Measurements from ENCODE around the gene IMP4. TPM values are rescaled to one million over a fixed set of nuclear protein-coding genes. Genes with fewer than 3 reads are reported as not detected.

IMP4 gene
- total RNA-seq, 1 experiment from 2014 or later, result 101 TPM

DNA sequence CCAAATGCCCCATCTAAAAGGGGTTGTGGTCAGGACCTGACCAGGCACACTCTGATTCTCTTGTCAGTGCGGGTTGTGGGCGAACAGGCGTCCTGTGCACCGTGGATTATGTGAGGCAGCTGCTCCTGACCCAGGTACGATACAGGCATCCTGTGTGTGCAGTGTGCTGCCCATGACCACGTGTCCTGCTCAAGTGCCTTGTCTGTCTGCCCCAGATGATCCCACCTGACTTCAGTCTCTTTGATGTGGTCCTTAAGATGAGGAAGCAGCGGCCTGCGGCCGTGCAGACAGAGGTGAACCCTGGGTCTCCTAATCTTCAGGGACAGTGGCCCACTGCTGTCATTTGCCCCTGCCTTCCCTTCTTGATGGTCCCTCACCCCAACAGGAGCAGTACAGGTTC, 27.8 kb downstream of the IMP4 start:
- H3K4me1 ChIP-seq (ENCODE audit: insufficient read depth, low read length), result no peaks in the 10 kb centered on the region; the same call in 1 of the 2 replicates
- no peaks in the 10 kb centered on the region for H3K79me1 ChIP-seq (ENCODE audit: insufficient read depth, low read depth, low read length, poor library complexity, severe bottlenecking)
- peak overlapping the region in 1 of 3 experiments; percentile 62; a peak in 1 of 7 replicates for H3K27ac Mint-ChIP-seq
- DNase-seq, result no peak
- no peak overlapping the region for H3K56ac ChIP-seq (ENCODE audit: insufficient read length, low read depth, low read length)
- H2AFZ ChIP-seq (ENCODE audit: low read length), result no peak overlapping the region
- no peak overlapping the region for H2BK12ac ChIP-seq (ENCODE audit: insufficient read length, low read depth, low read length)
- H3K27ac ChIP-seq (ENCODE audit: insufficient read length, low read depth, low read length), result no peak overlapping the region
- H4K91ac ChIP-seq (ENCODE audit: insufficient read length, low read depth, low read length), result no peak overlapping the region
- H2BK120ac ChIP-seq (ENCODE audit: low read depth, low read length, poor library complexity, severe bottlenecking), result no peak overlapping the region
- no peak overlapping the region for H3T11ph ChIP-seq (ENCODE audit: low read length)
- WGBS (ENCODE audit: extremely low coverage, insufficient read length, low lambda C conversion rate), result no CpG with 5 or more reads among the region's 9 CpGs
- peaks cover 10% of the 10 kb centered on the region for H3K27me3 Mint-ChIP-seq (ENCODE audit: low read depth)
- H3K18ac ChIP-seq (ENCODE audit: insufficient read length, low read depth, low read length), result no peak overlapping the region
- H4K8ac ChIP-seq (replicated peaks; ENCODE audit: insufficient read length, low read depth, low read length), result no peak overlapping the region
- no peaks in the 10 kb centered on the region for H4K20me1 ChIP-seq (ENCODE audit: control insufficient read depth, insufficient read depth, insufficient read length)
- no peak for TF ChIP-seq CTCF (conservative IDR thresholded peaks at IDR 0.05)
- H2BK15ac ChIP-seq (ENCODE audit: low read depth, low read length), result no peak overlapping the region
- no peak overlapping the region for H4K5ac ChIP-seq (ENCODE audit: insufficient read length, low read depth, low read length)
- peak overlapping the region; percentile 7 to 84; a peak in 3 of 5 replicates for H3K4me3 Mint-ChIP-seq
- H2BK20ac ChIP-seq (ENCODE audit: low read depth, low read length, poor library complexity, severe bottlenecking), result no peak overlapping the region
- H3K9ac ChIP-seq (ENCODE audit: extremely low read depth, insufficient read length, low read length), result no peak overlapping the region
- no peak overlapping the region for H3K23ac ChIP-seq (ENCODE audit: insufficient read length, low read depth, low read length)
- no peaks in the 10 kb centered on the region; a peak in 1 of 5 replicates for H3K9me3 Mint-ChIP-seq
- H3K23me2 ChIP-seq (ENCODE audit: insufficient read length, low read depth, low read length, poor library complexity, severe bottlenecking), result peaks cover 8% of the 10 kb centered on the region
- H3K4me2 ChIP-seq (ENCODE audit: insufficient read depth, insufficient read length, low read length), result no peak overlapping the region
- H3K4ac ChIP-seq (ENCODE audit: low read depth, low read length), result no peak overlapping the region
- peaks cover 30 to 35% of the 10 kb centered on the region in 2 experiments for H3K4me1 Mint-ChIP-seq
- H3K36me3 Mint-ChIP-seq (ENCODE audit: insufficient read depth in 1 of 3, low read depth in 3 of 3), result peaks cover 8 to 22% (median 12%) of the 10 kb centered on the region in 3 experiments
- no peaks in the 10 kb centered on the region for H3K27me3 ChIP-seq (ENCODE audit: insufficient read depth, low read length)
- H3K14ac ChIP-seq (ENCODE audit: insufficient read depth, low read length), result no peak overlapping the region
- H2BK5ac ChIP-seq (ENCODE audit: insufficient read length, low read length), result no peak overlapping the region
- no peak overlapping the region for H2AK5ac ChIP-seq (ENCODE audit: insufficient read length, low read length)
- no peaks in the 10 kb centered on the region for H3K79me2 ChIP-seq (ENCODE audit: insufficient read depth, low read length)
- no peaks in the 10 kb centered on the region for H3K9me3 ChIP-seq (ENCODE audit: control insufficient read depth, low read depth, low read length)

All from H9 (cell line).